GM20431 (cell line): ENCODE results near the gene CFAP298.

Experiments
- in situ Hi-C: fragments of 300-500 bp; cut with MseI, MboI; formaldehyde crosslinking; loops from one replicate; pipeline ENCODE4 v1.15.0; 2020; ENCODE audit warnings: low sequenced_read_pairs; ENCODE audit not compliant: unreplicated experiment

Gene CFAP298

DNA sequence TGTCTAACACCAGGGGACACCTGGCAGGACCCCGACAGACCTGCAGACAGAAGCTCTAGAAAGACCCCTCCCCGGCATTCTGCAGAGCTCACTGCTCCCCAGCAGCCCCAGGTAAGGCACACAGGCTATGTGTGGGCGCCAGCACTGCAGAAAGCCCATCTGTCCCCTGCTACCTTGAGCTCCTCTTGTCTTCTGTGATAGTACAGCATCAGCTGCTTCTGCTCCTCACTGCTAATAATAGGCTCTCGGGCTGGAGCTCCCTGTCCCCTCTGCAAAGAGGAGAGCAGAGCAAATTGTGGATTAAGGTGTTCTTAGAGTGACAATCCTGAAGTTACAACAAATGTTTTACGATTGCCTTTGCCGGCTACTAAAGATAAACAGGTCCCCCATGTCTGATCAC is 10.1 kb downstream of the CFAP298 start:
- in situ Hi-C loops, result no loop called here

DNA sequence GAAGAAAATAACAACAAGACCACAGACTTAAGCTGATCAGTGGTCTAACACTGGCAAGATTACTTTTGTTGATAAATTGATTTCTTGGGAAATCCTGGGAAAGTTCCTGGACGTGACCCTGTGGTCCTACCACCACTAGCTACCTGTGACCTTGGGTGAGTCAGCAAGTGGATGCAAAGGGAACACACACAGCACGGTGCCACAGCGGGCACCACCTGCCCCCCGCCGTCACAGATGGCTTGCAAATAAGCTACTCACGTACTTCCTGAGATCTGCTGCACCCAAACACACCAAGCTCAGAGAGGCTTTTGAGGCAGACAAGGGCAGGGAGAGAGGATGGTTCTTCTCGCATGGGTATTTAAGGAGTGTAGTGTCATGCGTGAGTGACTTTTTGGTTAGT is 12.7 kb downstream of the CFAP298 start:
- in situ Hi-C loops, result loop anchor here (25.0 kb wide), 1 partner anchor 187 kb away; the partner anchor contains the start of gene EVA1C

DNA sequence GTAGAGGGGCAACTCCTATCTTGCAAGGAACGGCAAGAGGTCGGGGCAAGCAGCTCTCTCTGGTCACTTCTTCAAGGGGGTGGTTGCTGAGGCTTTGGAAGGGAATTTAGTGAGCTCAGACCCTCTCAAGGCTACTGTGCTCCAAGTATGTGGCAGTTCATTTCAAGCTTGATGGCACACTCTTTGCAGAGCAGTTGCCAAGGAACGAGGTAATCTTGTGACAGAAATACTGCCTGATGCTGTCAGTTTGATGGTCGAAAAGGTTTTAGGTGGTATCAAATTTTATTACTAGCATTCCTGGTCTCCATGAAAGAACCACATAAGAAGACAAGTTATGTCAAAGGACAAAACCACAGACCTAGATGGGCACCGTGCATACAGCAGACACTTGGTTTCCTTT is 13.1 kb downstream of the CFAP298 start:
- in situ Hi-C loops, result loop anchor here (25.0 kb wide), 1 partner anchor 187 kb away; the partner anchor contains the start of gene EVA1C

DNA sequence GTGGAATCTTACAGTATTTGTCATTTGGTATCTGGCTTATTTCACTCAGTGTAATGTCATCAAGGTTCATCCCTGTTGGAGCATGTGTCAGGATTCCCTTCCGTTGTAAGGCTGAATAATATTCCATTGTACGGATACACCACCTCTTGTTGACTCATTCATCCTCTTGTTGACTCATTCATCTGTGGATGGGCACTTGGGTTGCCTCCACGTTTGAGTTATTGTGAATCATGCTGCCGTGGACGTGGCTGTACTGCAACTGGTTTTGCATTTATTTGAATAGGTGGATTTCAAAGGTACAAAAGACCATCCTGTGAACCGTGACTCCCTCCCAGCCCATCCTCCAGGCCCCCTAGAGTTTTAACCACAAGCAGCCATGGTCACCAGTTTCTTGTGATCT is 15.0 kb downstream of the CFAP298 start:
- in situ Hi-C loops, result loop anchor here (25.0 kb wide), 1 partner anchor 185 kb away; the partner anchor contains the start of gene EVA1C

DNA sequence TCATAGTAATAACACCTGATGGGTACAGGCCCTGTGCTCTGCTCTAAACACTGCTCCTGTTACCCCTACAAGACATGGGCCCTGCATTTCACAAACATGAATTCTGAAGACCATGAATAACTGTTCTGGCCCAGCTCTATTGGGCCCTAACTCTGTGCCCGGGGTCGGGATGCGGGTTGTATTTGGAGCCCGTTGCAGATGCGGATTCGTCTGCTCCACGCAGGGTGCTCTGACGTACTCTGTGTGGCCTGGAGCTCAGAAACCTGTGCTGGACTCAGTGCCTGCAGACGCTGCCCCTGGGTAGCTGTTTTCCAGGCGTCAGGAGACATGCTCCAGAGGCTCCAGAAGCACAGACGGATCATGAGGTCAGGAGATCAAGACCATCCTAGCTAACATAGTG is 16.7 kb downstream of the CFAP298 start:
- in situ Hi-C loops, result loop anchor here (25.0 kb wide), 1 partner anchor 183 kb away; the partner anchor contains the start of gene EVA1C

DNA sequence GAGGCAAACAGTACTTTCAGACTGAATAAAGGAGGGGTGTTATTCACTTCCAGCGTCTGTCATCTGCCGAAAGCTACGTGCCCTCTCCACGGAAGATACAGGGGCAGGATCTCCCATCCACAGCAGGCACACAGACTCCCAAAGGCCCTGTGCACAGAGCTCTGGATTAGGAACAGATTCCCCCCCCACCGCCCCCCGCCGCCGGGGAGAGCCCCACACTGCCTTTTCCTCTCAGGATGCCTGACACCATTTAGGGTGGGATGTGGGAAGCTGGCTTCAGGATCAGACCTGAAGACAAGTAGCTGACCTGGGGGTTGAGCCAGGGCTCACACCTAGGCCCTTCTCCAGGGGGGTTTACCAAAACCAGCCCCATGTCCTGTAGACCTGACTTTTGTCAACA is 18.5 kb downstream of the CFAP298 start:
- in situ Hi-C loops, result loop anchor here (25.0 kb wide), 1 partner anchor 181 kb away; the partner anchor contains the start of gene EVA1C

DNA sequence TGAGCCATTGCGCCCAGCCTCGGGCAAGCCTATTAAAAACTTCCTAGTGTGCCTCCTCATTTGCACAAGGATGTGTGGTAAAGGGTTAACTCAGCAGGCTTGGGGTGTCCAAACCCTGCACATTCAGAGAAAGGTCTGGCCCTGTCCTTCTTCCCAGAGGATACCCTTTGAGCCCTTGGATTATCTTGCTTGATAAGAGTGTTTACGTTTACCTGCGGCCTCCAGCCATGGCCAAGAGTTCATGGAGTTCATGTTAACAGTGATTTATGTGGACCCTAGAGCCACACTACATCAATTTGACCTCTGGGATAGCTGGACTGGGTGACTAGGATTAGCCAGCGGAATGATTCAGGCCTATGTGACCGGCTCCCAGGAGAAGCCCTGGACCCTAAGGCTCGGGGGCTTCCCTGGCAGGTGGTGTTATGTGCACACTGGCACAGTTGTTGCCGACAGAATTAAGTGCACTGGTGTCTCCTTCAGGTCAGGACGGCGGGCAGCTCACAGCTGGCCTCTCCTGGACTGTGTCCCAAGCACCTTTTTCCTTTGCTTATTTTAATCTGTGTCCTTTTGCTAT is 19.2 kb downstream of the CFAP298 start:
- in situ Hi-C loops, result loop anchor here (25.0 kb wide), 1 partner anchor 181 kb away; the partner anchor contains the start of gene EVA1C

DNA sequence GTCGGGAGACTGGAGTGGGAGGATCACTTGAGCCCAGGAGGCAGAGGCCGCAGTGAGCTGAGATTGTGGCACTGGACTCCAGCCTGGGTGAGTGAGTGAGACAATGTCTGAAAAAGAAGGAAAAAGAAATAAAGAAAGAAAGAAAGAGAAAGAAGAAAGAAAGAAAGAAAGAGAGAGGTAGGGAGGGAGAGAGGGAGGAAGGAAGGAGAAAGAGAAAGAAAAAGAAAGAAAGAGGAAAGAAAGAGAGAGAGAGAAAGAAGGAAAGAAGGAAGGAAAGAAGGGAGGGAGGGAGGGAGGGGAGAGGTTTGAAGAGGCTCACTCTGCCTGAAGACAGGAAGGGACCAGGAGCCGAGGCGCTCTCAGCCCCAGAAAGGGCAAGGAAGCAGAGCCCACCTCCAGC is 22.0 kb downstream of the CFAP298 start:
- in situ Hi-C loops, result loop anchor here (25.0 kb wide), 1 partner anchor 178 kb away; the partner anchor contains the start of gene EVA1C

DNA sequence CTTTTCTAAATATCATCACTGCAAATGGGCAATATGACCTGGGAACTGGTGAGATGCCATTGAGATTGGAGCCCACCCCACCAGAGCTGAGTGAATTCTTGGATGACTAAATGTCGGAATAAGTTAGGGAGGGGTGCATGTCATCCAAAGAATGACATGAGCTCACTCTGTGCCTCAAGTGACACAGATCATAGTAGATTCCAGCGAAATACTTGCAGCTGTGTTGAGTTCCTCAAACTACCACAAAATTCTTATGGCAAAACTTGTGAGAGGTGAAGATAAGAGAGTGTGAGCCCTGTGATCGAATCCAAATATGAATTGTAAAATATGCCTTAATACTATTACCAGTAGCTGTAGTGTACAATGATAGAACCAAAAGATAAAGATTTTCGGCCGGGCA is 24.5 kb downstream of the CFAP298 start:
- in situ Hi-C loops, result loop anchor here (25.0 kb wide), 1 partner anchor 175 kb away; the partner anchor contains the start of gene EVA1C

DNA sequence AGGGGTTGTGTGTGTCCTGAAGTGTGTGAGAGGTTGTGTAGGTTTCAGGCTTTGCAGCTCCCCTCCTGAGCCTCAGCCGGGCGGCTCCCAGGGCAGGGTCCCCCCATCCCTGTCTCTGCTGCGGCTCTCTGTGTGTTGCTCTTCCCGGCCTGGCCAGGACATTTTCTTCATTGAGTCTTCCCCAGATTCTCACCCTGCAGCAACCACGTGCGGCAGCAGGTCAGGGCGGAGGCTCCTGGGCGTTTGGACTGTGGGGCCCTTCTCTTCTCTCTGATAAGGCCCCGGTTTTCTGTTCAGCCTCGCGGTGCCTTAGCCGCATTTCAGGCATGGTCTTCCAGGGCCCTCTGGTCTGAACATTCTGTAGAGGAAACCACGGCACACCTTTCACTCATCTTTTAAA is 25.1 kb downstream of the CFAP298 start:
- in situ Hi-C loops, result loop anchor here (25.0 kb wide), 1 partner anchor 175 kb away; the partner anchor contains the start of gene EVA1C

DNA sequence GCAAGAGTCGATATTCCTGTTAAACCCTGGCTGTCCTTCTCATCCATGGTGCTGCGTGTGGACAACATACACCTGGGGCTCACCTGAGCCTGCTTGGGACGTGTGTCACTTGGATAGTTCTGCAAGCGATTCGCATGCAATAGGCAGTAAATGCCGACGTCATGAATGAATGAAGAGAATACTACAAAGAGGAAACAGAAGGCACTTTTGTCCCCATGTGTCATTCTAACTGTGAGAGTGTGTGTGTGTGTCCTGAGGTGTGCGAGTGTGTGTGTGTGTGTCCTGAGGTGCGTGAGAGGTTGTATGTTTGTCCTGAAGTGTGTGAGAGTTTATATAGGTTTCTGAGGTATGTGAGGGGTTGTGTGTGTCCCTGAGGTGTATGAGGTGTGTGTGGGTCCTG is 26.2 kb downstream of the CFAP298 start:
- in situ Hi-C loops, result loop anchor here (25.0 kb wide), 1 partner anchor 174 kb away; the partner anchor contains the start of gene EVA1C

DNA sequence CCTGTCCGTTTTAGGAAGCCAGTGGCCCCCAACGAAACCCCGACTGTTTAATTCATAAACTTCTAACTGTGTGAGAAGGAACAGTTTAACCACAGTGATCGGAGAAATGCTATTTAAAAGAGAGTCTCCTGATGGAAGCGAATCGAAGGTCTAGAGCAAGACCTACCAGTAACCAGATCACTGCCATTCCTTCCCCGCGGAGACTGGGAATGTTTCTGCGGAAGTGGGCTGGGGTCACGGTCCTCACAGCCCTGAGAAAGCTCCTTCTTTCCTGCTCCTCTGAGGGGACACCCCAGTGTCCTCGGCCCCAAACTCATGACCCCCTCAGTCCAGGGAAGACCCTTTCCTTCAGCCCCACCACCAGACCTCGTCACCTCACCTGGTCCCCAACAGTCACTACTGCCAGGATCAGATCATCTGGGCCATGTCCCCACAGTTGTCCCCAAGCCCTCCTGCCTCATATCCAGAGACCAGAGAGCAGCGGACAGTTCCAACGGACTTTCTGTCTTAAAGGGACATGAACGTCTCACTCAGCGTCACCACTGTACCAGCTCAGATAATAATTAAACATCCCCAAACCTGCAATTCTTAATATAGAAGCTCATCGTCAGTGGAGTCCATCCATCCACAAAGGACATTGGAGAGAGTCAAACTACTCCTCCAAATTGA is 27.0 kb downstream of the CFAP298 start, which contains the start of gene TCP10L:
Gene TCP10L, minus strand, starts transcription at position 482 of the 669 bp plus-strand sequence. CDS start 1,219 bp downstream, outside the sequence.
- in situ Hi-C loops, result loop anchor here (25.0 kb wide), 1 partner anchor 173 kb away; the partner anchor contains the start of gene EVA1C

DNA sequence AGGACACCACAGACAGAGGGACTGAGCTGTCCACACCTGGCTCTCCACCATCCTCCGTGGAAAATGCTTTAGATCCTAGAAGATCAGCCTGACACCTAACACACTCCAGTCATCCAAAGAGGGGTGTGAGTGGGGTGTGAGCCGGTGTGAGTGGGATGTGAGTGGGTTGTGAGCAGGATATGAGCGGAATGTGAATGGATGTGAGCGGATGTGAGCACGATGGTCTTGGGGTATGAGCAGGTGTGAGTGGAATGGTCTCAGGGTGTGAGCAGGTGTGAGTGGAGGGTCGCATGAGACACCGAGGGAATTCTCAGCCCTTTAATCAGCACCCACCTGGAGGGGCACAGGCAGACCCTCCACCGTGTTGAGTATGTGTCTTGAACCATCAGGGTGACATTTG is 27.7 kb downstream of the CFAP298 start:
- in situ Hi-C loops, result loop anchor here (25.0 kb wide), 1 partner anchor 172 kb away; the partner anchor contains the start of gene EVA1C

DNA sequence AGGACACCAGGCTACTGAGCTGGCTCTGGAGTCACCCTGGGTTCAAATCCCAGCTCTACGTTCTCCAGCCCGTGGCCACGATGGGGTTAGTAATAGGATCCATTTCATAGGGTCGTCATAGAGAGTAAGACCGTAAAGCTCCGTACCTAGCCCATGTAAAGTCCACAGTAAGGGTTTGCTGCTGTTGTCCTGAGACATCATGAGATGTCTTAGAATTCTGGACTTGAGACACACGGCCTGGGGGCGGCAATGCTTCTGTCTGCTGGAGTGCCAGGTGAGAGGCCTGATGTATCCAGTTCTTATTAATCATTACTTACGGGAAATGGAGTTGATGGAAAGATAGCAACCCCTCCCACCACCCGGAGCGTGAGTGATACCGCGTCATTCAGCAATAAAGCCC is 30.4 kb downstream of the CFAP298 start:
- in situ Hi-C loops, result loop anchor here (25.0 kb wide), 1 partner anchor 169 kb away; the partner anchor contains the start of gene EVA1C

DNA sequence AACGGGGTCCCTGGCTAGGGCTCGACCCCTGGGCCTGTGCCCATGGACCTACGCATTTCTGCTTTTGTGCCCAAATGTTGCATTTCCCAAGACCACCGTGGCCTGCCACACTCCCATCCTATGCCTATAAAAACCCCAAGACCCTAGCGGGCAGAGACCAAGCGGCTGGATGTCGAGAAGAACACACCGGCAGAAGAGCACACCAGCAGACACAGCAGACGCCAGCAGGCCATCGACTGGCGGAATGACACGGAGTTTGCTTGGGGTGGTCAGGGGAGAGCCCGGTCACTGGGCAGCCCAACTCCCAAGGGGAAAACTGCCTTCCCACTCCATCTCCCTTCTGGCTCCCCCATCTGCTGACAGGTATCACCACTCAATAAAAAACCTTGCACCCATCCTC is 31.2 kb downstream of the CFAP298 start:
- in situ Hi-C loops, result loop anchor here (25.0 kb wide), 1 partner anchor 169 kb away; the partner anchor contains the start of gene EVA1C

DNA sequence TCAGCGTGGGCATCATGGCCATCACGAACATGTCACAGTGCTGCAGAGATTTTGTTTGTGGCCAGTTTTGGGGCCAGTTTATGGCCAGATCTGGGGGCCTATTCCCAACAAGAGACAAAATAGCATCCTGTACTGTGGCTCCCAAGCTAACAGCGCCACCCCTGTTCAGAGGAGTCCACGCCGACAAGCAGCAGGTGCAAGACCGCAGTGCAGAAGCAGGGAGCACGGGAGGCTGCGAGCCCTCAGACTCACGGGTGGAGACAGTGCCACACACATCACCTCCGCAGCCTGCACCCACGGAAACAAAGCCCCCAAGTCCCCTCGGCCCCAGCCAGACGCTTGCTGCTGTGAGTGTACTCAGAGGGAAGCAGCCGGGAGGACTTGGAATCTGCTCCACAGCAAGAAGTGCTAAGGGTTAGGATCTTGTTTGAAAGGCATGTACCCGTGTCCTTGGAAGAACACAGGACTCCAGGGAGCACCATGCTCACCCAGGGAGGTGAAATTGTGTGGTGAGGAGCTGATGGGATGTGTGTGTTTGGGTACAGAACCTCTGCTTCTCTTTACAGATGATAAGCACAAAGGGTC is 34.0 kb downstream of the CFAP298 start:
- in situ Hi-C loops, result loop anchor here (25.0 kb wide), 1 partner anchor 166 kb away; the partner anchor contains the start of gene EVA1C

DNA sequence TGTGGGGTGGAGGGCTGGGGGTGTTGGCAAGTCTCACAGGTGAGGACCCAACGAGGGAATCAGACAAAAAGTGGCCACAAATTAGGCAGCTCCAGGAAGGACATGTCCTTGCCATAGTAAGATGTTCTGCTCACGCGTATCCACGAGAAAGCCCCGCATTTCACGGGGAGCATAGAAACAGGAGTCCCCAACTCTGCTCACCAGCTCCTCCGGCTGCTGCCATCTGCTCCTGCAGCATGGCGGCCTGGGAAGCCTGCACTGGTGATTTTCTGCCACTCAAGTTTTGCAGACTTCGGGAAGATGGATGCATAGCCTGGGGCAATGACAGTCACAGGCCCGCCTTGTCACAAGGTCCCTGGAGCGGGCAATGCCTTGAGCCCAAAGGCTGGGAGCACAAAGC is 36.2 kb downstream of the CFAP298 start:
- in situ Hi-C loops, result loop anchor here (25.0 kb wide), 1 partner anchor 164 kb away; the partner anchor contains the start of gene EVA1C

DNA sequence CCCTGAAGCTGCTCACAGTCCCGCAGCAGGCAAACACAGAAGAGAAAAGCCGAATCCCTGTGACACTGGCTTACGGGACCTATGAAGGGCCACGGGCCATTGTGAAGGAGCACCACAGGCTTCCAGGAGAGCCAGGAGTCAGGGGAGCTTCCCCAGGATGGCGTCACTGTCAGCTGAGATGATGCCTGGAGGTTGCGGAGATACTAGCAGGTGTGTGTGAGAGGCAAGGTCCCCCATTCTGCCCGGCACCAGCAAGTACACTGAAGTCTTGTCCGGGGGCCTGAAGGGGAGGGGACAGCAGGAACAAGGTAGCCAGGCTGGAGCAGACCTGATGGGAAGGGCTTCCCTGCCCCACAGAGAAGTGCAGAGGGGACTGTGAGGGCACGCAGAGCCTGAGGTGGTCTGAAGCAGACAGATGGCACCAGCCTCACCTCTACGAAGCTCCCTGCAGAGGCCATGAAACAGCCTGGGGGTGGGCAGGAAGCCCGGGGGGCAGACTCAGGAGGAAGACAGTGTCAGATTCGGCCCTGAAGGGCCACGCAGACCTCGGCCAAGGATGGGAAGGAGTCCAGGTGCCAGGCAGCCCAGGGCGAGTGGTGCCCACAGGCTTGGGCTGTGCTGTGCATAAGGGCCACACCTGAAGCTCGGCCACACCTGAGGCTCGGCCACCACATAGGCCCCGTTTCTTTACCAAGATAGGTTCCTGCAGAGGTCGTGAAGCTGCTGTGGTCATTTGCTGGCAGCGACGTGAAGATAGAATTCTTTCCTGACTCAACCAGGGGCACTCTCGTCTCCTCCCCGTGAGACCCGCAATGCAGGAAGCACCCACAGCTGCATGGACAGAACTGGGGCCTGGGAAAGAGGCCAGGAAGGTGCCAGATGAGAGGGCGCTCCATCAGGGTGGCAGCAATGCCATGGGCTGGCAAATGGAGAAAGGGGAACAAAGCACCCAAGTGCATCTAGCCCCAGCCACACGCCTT is 36.9 kb downstream of the CFAP298 start:
- in situ Hi-C loops, result loop anchor here (25.0 kb wide), 1 partner anchor 163 kb away; the partner anchor contains the start of gene EVA1C
